Stimulated activated CD4-positive, alpha-beta T cell treated with anti-CD3 and anti-CD28 coated beads, TNF-alpha, amount 100 ng/mL, for 48 hours (primary cell): Measurements from ENCODE around the gene MEIG1.
"Not testable (repeated sequence)": the region's sequence is repeated elsewhere in the genome, so short reads cannot be mapped to it uniquely, and the experiment has no call there.

Experiments
- DNase-seq, 3 donors: peaks; one replicate each; pipeline ENCODE4 v3.0.0-alpha.2; 2020; ENCODE audit warnings: low read depth in 3 of 3

The MEIG1 gene

GRCh38 chr10:14954934-14955333 lies 4.3 kb upstream of the MEIG1 start:
- no peak for DNase-seq

- DNase-seq, result no peak
Observed at GRCh38 chr10:14958872-14959220, 342 bp upstream of the MEIG1 start.

GRCh38 chr10:14967897-14968296 lies 8.7 kb downstream of the MEIG1 start:
- DNase-seq, result no peak

- DNase-seq, result peak in 1 of 3 donors; percentile 30
Observed at GRCh38 chr10:14971867-14972448, 12.8 kb downstream of the MEIG1 start.

GRCh38 chr10:14974153-14974998 lies 15.2 kb downstream of the MEIG1 start:
- DNase-seq, result not testable (repeated sequence)

- no peak for DNase-seq
Observed at GRCh38 chr10:14975672-14976273, 16.6 kb downstream of the MEIG1 start.

- no peak for DNase-seq
Observed at GRCh38 chr10:14982744-14983143, 23.6 kb downstream of the MEIG1 start.

GRCh38 chr10:14989552-14989951 lies 30.4 kb downstream of the MEIG1 start:
- DNase-seq, result not testable (repeated sequence)

- DNase-seq, result peak; percentile 23 to 56 (median 30)
Observed at GRCh38 chr10:14991035-14991749, 32.0 kb downstream of the MEIG1 start.

- DNase-seq, result not testable (repeated sequence)
Observed at GRCh38 chr10:14992336-14992735, 33.1 kb downstream of the MEIG1 start.

- DNase-seq, result not testable (repeated sequence)
Observed at GRCh38 chr10:14993500-14994455, 34.6 kb downstream of the MEIG1 start.

- DNase-seq, result no peak
Observed at GRCh38 chr10:14995964-14996565, 36.9 kb downstream of the MEIG1 start.

- not testable (repeated sequence) for DNase-seq
Observed at GRCh38 chr10:15013530-15013929, 54.3 kb downstream of the MEIG1 start.

- DNase-seq, result no peak
Observed at GRCh38 chr10:15015451-15015850, 56.3 kb downstream of the MEIG1 start.

GRCh38 chr10:15020966-15021365 lies 61.8 kb downstream of the MEIG1 start:
- DNase-seq, result not testable (repeated sequence)
